GM18870 (cell line): Measurements from ENCODE around the gene FBN2.
"Not testable (repeated sequence)": the region's sequence is repeated elsewhere in the genome, so short reads cannot be mapped to it uniquely, and the experiment has no call there.

Experiments
- ATAC-seq: cut with Tn5 transposase; IDR thresholded peaks from one replicate; pipeline ENCODE4 v1.9.1; 2021; ENCODE audit warnings: moderate library complexity; ENCODE audit not compliant: unreplicated experiment

FBN2 gene

GRCh38 chr5:128480158-128480557 lies 57.9 kb downstream of the FBN2 start:
- no peak for ATAC-seq

GRCh38 chr5:128478386-128479368 lies 59.4 kb downstream of the FBN2 start:
- no peak for ATAC-seq

GRCh38 chr5:128477944-128478343 lies 60.1 kb downstream of the FBN2 start:
- ATAC-seq, result no peak

- ATAC-seq, result no peak
Measured at GRCh38 chr5:128475693-128476092, 62.4 kb downstream of the FBN2 start.

DNA sequence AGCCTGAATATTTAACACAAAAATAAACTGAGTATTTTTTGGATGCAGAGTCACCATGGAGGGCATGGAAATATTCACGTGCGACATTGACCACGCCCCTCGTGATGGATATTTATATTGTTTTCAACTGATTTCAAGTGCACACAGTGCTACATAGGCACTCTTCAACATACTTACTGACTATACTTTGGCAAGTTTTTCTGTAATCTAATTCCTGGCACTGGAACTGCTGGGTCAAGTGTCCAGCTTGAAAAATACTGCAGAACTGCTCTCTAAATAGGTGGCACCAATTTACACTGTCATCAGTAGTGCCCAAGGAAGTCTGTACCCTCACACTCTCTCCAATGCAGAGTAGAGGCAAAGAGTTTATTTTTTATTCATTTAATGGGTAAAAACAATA lies 65.1 kb downstream of the FBN2 start:
- no peak for ATAC-seq

DNA sequence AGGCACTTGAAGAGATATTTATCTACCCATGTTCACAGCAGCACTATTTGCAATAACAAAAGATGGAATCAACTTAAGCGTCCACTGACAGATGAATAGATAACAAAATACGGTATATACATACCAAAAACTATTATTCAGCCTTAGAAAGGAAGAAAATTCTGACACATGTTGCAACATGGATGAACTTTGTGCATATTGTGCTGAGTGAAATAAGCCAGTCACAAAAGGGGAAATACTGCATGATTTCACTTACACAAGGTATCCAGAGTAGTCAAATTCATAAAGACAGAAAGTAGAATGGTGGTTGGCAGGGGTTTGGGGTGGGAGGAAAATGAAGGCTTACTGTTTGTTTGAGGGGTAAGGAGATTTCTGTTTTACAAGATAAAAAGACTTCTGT lies 66.0 kb downstream of the FBN2 start:
- no peak for ATAC-seq

- ATAC-seq, result no peak
Measured at GRCh38 chr5:128470663-128471062, 67.4 kb downstream of the FBN2 start.

- ATAC-seq, result no peak
Measured at GRCh38 chr5:128469912-128470311, 68.1 kb downstream of the FBN2 start.

- ATAC-seq, result no peak
Measured at GRCh38 chr5:128466980-128467379, 71.1 kb downstream of the FBN2 start.

- ATAC-seq, result no peak
Measured at GRCh38 chr5:128466554-128466953, 71.5 kb downstream of the FBN2 start.

DNA sequence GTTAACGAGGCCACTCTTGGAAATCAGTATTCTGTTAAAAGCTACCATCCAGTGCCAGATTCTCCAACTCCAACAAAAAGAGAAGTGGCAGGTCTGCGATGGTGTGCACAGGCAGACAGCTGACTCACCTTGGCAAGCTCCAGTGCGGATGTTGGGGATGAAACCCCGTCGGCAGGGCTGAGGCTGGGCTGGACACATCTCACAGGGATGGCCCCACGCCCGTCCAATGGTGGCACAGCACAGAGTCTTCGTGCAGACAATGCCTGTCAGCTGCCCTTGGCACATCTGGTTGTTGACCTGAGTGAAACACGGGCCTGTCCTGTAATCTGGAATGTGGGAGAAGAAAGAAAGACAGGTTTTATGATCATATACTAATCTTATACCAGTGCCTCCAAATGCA lies 73.4 kb downstream of the FBN2 start:
- no peak for ATAC-seq

- no peak for ATAC-seq
Measured at GRCh38 chr5:128462330-128462729, 75.7 kb downstream of the FBN2 start.

GRCh38 chr5:128457147-128457915 lies 80.7 kb downstream of the FBN2 start:
- not testable (repeated sequence) for ATAC-seq

DNA sequence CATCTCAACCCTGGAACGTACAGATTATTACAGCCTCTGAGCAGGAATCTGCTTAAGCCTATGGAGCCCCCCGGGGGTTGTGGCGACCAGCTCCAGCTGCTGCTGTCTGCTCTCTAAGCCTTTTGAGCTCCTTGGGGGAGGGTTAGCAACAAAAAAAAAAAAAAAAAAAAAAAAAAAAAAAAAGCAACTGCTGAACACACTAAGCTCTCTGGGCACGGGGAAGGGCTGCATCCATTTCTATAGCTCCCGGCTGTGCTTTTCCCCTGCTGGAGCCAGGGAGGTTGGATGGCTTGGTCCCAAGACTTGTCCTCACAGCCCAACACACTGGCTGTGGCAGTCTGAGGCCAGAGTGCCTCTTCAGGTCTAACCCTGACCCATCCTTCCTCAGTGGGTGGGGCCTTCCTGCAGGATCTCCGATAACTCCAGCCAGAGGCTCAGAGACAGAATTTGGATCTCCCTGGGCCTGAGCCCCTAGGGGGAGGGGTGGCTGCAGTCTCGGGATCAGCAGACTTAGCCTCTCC lies 82.1 kb downstream of the FBN2 start:
- ATAC-seq, result no peak

DNA sequence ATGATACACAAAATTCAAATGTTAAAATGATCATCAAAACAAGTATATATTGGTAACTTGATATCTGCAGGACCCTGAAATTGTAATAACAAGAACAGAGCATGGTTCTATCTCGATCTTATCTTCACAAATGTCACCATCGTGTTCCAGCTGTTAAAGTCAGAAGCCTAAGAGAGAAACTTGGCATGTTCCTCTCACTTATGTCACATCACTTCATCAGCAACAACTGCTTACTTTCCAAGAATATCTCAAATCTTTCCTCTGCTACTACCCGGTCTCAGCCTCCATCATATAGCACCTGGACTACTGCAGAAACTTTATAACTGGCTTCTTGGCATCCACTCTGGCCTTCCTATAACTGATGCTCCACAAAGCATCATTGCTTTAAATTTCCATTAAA lies 84.9 kb downstream of the FBN2 start:
- ATAC-seq, result no peak

DNA sequence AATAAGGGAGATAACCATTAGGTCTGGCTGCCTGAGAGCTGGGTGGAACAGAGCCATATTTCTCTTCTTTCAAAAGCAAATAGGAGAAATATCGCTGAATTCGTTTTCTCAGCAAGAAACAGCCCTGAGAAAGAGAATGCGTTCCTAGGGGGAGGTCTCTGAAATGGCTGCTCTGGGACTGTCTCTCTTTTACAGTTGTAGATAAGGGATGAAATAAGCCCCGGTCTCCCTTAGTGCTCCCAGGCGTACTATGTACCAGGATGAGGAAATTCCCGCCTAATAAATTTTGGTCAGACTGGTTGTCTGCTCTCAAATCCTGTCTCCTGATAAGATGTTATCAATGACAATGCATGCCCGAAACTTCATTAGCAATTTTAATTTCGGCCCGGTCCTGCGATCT lies 90.8 kb downstream of the FBN2 start:
- not testable (repeated sequence) for ATAC-seq

DNA sequence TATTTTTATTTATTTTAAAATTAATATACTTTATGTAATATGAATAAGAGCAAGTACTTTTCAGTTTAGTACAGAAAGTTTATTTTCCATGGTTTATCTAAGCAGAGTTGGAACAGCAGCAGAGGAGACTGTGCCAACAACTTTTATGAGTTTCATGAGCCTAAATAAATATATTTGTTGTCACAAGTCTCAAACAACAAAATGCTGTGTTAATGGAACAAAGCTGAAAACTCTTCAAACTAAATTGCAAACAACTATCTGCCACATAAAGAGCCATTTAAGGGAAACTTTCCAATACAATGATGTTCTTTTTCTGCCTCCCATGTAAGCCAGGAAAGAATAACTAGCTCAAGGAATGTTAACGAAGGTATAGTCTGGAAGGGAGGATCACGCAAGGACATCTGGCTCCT lies 96.1 kb downstream of the FBN2 start:
- no peak for ATAC-seq

- ATAC-seq, result no peak
Measured at GRCh38 chr5:128441165-128441564, 96.9 kb downstream of the FBN2 start.

GRCh38 chr5:128436749-128437188 lies 101.3 kb downstream of the FBN2 start:
- no peak for ATAC-seq

DNA sequence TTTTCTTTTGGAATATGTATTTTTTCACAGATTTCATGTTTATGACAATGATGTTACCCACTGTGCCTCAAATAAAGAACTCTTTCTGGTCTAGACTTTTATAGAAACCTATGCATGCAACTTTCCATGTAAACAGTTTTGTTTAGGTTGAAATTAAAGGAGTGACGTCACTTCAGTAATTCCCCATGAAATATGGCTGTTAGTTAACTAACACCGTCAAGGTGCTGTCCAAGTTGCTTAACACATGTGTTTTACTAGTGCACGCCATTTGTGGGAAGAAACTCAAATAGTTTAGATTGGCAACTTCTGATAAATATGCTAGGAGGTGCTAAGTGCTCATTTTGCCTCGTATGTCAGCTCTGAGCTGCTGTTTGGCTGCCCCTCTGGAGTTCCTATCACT lies 102.2 kb downstream of the FBN2 start:
- ATAC-seq, result no peak

GRCh38 chr5:128434993-128435392 lies 103.1 kb downstream of the FBN2 start:
- no peak for ATAC-seq
